GM18498 (cell line): Measurements from ENCODE around the gene PDE6A.

ENCODE experiments used
- ATAC-seq: cut with Tn5 transposase; IDR thresholded peaks from one replicate; pipeline ENCODE4 v1.9.1; 2021; ENCODE audit warnings: mild to moderate bottlenecking, moderate library complexity; ENCODE audit not compliant: unreplicated experiment

The PDE6A gene

DNA sequence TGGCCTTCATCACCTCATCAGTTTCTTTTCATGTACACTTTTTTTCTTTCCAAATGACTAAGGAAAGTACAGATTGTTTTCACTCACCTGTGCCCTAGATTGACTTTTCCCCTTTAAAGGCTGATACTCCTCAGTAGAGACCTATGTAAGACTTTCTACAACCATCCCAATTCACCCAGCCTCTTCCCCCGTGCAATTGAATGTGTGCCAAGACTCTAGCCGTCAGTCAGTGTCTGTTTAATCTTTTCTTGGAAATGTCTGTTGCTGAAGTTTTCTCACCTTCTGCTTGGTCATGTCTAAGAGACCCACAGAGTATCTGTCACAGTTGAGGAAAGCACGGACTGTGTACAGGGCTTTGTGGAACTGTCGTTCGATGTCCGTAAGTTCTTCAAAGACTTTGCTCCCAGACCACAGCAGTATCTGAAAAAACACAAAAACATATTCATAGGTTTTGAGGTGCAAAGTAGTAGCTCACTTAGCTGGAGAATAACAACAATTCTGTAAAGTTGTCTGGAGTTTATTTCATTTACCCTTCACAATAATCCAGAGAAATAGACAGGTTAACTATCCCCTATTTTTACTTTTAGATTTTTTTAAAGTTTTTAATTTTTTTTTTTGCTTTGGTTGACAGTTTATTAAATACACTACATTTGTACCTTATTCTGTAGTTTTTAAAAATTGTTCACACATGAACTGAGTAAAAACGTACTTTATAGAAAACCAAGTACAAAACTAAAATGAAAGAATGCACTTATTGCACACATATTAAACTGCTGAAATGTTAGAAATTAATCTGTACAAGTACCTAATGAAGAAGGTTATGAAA is 13.6 kb downstream of the PDE6A start:
- no peak for ATAC-seq

DNA sequence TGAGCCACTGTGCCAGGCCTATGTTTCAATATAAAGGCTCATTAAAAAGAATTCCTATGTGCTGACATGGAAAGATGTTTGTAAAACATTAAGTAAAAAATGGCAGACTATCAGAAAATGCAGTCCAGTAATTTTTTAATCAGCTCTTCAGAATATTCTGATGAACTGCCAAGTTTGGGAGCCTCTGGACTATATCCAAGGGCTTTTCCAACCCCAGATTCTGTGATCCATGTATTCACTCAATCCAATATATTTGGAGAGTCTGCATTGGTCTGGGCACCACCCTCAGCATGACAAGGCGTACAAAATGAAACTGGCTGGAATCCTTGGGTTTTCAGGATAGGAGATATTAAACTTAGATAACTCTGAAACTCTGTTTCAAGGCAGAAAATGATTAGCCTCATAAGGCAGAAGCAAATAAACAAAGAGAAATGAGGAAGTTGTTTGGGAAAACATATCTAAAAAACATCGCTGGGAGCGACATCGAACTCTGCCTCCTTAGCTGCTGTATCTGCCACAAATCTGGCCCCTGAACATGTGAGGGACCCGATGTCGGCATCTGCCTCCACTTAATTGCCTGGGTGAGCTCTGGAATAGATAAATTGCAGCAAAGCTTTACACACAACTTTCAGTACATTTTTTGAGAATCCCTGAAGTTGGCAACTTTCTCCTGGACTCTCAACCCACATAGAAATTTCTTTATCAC is 14.4 kb downstream of the PDE6A start:
- no peak for ATAC-seq

DNA sequence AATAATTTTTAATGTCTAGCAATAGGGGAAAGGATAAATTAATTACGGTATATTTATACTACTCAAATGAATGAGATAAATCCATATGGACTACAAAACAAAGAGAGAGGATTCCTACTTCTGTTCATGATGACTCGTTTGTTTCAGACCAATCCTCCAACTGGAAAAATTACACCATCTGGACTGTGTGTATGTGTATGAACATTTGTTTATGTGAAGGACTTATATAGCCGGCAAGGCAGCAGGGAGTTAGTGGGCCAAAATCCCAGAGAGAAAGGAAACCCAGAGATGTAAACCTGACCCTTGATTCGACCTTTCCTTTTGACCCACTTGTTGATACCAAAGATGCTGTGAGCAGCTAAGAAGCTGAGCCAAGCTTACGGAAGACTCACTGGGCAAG is 20.1 kb downstream of the PDE6A start:
- ATAC-seq, result no peak

DNA sequence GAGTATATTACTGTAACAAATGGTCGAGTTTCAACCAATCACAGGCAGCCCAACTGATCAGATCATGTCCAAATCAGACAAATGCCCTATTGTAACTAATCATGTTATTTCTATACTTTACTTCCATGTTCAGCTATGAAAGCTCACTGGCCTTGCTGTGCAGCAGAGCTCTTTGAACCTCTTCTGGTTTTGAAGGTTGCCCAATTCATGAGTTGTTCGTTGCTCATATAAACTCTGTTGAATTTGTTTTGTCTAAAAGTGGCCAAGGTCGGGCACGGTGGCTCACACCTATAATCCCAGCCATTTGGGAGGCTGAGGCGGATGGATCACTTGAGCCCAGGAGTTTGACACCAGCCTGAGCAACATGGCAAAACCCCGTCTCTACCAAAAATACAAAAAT is 21.6 kb downstream of the PDE6A start:
- no peak for ATAC-seq

DNA sequence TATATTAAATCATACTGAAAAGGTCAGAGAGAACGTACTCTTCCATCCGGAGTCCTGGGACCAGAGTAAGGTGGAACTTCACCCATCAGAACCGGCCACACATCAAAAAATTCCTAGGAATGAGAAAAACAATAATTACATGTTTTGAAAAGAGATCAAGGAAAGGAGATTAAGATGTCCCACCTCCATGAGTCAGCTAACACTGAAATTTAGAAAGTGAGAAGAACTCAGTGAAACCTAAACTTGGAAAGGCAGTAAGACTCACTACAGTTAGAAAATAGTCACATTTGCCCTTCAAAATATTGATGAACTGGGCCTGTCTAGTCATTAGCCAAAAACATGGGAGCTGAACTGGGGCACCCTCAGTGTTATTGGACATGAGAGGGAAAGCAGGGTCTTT is 23.0 kb downstream of the PDE6A start:
- no peak for ATAC-seq

DNA sequence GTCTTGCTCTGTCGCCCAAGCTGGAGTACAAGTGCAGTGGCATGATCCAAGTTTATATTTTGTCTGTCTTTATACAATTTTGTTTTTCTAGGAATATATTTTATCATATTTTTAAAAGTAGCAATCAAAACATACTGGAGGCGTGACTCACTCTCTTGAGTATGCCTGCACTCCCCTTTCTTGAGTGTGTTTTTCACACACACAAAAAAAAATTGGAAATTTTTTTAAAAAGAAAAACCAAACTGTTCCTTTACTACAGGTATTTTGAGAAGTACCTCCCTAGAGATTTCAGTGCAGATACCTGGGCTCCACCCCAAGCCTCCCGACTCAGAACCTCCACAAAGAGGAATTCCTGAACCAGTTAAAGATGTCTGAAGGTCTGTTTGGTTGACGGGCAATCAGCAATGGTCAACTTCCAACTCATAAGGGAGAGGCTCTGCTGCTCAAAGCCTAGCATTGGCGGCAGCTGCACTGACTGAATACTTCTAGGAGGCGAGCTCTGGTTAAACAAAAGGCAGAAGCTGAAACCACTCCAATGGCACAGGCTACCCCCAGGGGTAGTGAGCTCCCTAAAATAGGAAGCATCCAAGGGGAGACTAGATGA is 27.4 kb downstream of the PDE6A start:
- no peak for ATAC-seq

DNA sequence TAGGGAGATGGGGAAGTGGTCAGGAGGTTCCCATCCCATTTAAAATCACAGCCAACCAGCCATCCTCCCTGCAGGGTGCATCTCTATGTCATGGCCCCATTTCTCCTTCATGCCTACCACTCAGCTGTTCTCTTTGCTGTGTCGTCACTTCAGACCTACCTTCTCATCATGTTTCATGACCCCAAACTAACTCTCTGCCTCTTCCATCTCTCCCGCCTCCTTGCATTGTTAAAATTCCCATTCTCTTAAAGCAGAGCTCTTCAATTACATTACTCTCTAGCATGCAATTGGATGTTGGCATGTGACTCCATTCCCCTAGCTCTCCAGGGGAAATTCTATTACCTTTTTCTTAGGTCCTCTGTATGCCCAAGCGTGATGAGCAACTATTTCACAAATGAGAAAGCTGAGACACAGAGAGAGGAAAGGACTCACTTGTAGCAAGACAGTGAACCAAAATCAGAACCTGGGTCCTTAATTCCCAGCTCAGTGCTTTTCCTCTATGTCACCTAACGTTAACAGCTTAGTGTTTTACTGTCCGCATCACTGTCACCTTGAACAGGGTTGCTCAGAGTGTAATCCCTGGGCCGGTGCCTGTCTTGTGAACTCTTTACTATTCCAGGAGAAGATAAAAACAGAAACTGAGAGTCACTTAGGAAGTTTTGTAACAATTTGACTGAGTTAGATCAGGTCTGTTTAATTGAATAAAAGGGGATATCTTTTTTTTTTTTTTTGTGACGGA is 28.1 kb downstream of the PDE6A start:
- ATAC-seq, result no peak

DNA sequence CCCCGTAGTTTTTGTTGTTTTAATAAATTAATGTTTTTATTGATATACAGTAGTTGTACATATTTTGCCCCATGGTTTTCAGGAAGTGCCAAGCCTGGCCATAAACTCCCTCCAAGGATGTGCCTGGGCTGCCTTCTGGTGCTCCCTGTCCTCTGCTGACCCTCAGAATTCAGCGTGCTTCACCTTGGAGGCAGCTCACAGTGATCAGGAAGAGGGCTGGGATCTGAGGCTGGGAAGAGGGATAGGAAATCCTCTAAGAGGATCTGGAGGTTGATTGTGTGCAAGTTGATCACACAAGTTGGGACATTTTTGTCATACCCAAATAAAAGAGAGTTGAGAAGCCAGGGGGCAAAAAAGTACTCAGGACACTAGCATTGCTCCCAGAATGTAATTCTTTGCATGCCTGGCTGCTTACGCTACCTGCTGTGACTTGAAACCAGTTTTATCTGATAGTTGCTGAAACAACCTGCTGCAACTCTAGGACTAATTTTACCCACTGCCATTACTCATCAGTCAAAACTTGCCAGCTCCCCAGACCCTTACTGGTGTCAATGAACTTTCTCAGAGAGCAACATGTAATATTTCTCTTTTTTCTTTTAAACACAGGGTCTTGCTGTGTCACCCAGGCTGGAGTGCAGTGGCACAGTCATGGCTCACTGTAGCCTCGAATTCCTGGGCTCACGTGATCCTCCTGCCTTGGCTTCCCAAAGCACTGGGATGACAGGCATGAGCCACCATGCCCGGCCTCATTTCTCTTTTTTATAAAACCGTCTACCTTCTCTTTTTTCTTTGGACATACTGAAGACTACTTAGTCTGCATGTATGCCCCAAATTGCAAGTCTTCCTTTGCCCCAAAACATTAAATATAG is 29.0 kb downstream of the PDE6A start:
- ATAC-seq, result no peak

DNA sequence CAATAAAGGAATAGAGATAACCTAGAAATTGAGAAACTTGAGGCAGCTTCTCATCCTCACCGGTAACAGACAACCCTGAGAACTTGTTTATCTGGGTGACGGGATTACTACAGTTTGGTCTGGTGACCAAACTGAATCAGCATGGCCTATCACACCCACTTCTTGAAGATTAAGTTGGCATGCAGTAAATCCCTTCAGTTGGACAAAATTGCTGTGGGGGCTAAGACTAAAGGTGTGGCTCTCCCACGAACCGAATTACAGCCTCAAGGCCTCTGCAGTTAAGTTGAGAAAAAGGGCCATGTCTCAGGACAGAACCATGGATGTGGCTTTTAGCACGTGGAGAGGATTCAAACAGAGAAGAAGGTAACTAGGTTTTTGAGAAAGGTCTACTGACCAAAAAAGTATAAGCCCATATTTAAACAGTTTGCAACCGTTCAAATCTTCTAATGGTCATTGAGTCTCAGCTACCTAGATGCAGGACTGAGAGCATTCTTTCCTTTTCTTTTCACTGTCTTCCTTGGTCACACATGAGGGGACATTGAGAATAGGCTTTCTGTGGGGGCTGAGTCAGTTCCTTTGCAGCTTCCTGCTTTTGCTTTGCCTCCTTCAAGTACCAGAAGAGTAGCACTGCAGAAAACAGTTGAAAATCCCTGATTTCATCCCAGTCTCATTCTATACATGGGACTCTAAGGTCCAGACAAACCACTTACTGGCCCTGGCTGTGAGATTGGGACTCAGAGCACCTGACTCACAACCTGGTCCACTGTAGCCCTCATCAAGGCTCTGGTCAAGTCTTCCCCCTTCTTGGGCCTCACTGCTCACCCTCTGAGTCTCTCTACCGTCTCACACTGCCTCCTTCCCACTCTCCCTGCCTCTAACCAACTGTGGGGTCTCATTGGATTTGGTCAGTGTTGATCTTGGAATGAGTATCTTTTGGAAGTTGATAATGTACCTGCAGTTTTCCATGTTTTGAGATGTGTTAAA is 30.9 kb downstream of the PDE6A start:
- no peak for ATAC-seq

DNA sequence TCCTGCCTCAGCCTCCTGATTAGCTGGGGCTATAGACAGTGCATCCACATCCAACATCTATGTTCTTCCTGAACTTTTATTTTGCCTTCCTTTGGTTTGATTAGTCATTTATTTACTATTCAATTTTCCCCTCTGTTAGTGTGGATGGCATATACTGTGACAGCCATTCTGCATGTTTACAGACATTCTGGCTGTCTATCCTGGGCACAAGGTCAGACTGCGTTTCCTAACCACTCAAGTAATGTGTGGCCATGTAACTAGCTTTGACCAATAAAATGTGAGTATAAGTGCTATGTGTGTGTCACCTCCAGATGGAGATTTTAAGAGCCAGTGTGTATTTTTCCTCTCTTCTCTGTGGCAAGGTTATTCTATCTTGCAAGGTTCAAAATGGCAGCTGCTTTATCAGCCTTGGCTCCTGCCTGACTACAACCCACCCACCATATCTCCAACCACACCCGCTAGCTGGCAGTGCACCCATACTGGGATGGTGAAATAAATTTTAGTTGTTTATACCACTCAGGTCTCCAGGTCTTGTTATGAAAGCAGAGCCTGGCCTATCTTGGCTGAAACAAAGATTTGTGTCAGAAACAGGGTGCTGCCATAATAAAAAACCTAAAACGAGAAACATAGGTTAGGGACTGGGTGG is 32.2 kb downstream of the PDE6A start:
- ATAC-seq, result no peak

DNA sequence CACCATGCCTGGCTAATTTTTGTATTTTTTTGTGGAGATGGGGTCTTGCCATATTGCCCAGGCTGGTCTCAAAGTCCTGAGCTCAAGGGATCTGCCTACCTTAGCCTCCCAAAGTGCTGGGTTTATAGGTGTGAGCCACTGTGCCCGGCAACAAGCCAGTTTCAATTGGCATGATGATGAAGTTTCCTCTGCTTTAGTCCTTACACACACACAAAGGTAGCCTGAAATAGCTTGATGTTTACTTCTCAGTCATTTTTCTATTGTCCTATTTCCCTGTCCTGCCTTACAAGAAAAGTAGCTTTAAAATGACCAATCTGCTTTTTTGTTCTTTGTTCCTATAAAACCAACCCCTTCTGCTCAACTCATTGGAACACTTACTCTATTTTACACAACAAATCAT is 33.6 kb downstream of the PDE6A start:
- ATAC-seq, result no peak

DNA sequence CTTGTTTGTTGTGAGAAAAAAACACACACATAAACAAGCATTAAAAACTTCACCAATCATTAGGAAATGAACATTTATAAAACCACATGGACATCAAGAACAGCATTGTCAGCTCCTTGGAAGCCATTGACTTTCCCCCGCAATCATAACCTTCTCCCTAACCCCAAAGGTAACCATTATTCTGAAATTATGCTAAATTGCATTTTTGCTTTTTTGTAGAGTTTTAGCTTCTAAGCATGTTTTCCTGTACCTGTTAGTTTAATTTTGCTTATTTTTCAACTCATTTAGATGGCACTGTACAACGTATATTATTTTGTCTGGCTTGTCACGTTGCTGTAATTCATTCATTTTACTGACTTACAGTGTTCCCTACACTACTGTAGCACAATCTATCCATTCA is 36.8 kb downstream of the PDE6A start:
- no peak for ATAC-seq

DNA sequence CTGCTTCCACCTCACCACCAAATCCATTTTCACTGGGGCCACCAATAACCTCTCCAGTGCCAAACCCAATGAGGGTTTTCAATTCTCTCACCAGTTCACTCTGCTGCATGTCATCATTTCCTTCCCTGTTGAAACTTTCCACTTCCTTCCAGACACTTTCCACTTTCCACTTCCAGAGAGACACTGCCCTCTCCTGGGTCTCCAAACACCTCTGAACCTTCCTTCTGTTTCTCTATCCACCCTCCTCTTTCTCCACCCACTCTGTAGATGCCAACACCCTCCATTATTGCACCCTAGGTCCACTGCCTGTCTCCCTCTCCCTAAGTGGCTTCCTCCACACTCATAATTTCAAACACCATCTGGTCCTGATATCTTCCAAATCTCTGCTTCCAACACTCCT is 39.6 kb downstream of the PDE6A start:
- ATAC-seq, result no peak

DNA sequence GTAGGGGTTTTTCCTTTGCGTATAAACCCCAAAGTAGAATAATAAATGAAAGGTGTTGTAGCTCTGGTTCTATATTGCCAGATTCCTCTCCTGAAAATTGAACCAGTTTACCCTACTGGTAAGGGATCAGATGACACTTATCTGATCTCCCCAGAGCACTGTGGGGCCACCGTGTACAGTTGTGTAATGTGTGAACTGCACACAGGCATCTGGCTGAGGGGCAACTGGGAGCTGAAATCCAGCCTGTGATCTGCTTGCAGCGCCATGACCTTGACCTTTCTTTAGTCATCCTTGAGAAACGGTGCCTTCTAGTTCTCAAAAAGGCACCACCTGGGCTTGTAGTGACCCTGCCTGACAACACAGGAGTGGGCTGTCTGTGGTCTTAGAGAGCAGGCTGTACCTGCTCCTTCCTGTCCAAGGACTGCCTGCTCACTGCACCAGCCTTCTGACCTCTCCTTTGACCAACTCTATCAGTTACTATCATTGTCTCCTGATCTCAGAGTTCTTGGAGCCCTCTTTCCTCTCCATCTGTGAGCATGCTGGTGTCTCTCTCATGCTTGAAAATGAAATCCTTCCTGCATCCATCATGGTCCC is 40.2 kb downstream of the PDE6A start:
- ATAC-seq, result no peak

DNA sequence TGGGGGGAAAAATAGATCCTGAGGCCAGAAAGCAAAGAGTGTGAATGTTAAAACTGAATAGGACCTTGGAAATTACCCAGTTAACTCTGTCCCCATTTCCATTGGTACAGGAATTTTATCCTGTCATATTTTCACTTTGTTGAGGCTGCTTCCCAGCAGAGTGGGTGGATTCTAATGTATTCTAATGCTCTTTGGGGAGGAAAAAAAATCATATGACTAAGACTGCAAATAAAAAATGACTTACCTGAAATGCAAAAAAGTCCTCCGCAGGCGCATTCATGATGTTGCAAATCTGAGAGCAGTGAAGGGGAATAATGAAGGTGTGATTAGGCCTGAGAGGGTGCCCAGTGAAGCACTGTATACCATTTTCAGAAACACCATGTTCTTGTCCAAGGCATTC is 41.2 kb downstream of the PDE6A start:
- ATAC-seq, result no peak

DNA sequence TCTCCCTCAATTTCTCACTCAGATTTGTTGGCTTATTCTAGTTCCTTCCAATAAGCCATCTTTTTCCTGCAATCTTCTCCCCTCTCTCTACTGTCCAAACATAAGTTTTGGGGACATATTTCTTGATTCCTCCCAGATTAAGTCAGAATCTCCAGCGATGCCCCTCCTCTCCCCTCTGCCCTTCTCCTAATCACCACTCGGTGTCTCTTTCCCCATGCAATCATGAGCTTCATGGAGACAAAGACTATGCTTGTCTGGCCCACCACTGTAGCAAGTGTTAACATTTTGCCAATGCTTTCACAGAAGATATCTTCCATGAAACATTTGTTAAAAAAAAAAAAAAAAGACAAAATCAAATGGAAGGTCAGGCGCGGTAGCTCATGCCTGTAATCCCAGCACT is 42.4 kb downstream of the PDE6A start:
- ATAC-seq, result no peak

DNA sequence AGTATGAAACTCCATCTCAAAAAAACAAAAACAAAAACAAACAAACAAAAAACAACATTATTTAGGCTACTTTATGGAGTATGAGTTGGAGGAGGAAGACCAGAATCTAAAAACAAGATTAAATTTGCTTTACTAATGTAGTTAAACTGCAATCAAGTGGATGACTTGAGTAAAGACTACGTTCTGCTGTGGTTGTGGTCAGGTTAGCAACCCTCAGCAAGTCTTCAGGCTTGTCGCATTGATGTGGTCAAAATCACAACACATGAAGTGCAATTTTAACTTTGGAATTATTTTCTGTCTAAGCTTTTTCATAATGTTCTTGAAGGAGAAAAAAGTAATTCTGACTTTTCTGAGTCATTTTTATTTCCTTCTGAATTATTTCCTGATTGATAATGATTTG is 43.1 kb downstream of the PDE6A start:
- ATAC-seq, result no peak

DNA sequence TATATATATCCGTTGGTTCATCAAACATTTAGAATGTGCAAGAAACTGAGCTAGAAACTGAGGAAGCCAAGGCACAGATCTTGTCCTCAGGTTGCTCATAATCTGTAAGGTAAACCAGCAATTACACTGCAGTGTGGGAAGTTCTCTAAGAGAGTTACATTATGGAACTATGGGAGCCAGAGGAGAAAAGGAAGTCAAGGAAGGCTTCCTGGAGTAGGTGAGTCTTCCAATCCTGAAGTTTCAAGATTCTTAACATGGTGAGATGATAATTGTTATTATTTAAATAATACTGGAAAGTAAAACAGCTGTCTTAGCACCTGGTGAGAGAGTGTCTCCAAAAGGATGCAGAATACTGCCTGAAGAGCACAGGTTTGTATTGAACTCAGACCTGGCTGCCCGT is 44.2 kb downstream of the PDE6A start:
- no peak for ATAC-seq
